ENCODE data around the gene EHMT2.
A peak's percentile ranks its signal among the peaks of the same experiment; 100 is the strongest.

EHMT2 gene

GRCh38 chr6:31837369-31838113 is 60.0 kb downstream of the EHMT2 start:
- no peak for ATAC-seq

DNA sequence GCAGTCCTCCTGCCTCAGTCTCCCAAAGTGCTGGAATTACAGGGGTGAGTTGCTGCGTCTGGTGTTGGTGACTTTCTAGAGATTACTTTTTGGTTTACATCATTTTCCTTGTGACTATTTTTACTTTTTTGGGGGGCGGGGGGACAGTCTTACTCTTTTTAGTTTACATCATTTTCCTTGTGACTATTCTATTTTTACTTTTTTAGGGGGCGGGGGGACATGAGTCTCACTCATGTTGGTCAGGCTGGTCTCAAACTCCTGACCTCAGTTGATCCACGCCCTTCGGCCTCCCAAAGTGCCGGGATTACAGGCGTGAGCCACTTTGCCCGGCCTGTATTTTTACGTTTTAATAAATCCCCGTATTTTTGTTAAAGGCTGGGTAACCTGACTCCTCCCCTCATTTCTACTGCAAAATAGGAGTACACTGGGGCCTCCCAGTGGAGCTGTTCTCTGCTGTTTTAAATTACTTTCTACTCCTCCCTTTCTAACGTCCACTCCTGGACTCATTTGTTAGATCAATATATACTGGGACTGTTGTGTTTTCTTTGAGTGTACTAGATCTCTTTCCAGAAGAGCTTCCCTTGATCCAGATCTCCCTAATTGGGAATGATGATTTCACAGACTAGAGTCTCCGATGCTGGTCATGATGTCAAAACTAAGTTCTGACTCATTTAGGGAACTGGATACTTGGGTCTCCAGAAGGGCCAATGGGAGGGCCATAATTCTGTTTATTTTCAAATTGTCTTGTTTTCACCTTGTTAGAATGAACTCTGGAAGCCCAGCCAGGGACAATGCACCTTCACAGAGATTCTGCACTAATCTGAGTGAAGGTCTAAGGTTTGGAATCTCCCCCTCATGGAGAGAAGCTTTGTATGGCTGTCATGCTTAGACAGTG is 60.8 kb downstream of the EHMT2 start:
- ATAC-seq = no peak

DNA sequence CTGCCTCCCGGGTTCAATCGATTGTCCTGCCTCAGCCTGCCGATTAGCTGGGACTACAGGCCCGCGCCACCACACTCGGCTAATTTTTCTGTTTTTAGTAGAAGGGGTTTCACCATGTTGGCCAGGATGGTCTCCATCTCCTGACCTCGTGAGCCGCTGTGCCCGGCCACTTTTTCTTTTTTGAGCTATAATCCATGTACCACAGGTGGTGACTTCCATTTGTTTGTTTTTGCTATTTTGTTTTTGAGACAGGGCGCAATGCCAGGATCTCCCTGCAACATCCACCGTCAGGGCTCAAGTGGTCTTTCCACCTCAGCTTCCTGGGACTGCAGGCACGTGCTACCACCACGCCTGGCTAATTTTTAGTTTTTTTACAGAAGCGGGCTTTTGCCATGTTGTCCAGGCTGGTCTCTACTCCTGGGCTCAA is 61.4 kb downstream of the EHMT2 start:
- ATAC-seq = no peak

DNA sequence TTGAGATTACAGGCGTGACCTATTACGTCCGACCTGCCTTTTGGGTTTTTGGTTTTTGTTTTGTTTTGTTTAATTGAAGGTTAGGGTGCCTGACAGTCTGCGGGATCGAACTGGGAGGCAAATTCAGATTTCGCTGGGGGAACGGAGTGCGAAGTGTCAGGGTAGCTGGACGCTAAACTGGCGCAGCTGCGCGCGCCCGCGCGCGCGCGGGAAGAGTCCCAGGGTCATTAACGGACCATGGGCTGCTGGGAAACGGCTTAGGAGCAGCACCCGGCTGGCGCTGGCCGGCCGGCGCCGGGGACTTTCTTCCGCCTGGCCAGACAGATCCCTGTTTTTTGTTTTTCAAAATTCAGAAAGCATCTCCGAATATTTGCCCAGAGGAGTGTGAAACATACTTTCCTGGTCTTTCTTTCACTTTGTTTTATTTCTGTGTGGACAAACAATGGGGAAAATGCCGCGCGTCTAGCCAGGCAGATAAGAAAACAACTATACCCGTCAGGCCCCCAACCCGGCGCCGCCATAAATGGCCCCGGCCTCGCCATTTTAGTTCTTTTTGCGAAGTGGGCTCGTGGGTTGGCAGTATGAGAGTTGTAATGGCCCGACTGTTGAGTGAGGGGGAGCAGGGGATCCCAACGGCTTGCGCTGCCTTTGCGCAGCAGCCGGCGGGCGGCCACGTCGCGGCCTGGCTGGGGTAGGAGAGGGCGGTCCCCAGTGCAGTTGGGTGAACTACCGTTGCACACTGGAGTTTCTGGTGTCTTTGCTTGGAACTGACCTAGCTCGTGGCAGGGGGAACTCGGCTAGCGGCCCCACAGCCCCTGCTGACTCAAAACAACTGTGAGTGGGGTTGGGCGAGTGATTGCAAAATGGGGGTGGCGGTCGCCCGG is 62.9 kb downstream of the EHMT2 start:
- peak; percentile 64 to 67 for ATAC-seq

- no peak for ATAC-seq
Measured at GRCh38 chr6:31831350-31832215, 65.9 kb downstream of the EHMT2 start.

GRCh38 chr6:31830886-31831335 is 66.6 kb downstream of the EHMT2 start:
- no peak for ATAC-seq
